GM19240 (cell line): ENCODE measurements around the gene GLIPR1L2.
A peak's percentile ranks its signal among the peaks of the same experiment; 100 is the strongest.
"Not testable (repeated sequence)": the region's sequence is repeated elsewhere in the genome, so short reads cannot be mapped to it uniquely, and the experiment has no call there.

Experiments
- DNase-seq: peaks from one replicate; pipeline ENCODE4 v3.0.0; 2011; ENCODE audit warnings: low spot score; ENCODE audit not compliant: insufficient read length

The GLIPR1L2 gene

DNA sequence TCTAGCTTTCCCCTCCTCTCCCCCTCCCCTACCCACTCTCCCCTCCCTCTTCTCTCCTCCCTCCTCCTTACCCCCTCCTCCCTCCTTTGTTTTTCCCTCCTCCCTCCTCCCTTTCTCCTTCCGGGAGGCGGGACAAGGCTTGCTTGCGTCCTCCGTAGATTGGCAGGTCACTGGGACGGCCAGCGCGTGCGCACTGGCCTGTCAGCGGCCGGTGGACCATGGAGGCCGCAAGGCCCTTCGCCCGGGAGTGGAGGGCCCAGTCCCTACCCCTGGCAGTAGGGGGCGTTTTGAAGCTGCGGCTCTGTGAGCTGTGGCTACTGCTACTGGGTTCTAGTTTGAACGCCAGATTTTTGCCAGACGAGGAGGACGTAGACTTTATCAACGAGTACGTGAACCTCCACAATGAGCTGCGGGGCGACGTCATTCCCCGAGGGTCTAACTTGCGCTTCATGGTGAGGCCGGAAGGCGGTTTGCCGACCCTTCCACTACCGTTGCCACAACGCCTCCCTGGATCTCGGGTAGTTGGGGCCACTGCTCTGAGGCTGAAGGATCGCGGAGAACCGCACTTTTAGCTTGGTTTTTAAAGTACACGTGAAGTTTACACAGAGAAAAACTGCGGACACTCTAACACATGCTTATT lies at the start of gene GLIPR1L2:
Gene GLIPR1L2 (plus strand): TSS at position 191 of the 640 bp plus-strand sequence. CDS start 28 bp downstream, at position 219.
- DNase-seq: peak; percentile 72

DNA sequence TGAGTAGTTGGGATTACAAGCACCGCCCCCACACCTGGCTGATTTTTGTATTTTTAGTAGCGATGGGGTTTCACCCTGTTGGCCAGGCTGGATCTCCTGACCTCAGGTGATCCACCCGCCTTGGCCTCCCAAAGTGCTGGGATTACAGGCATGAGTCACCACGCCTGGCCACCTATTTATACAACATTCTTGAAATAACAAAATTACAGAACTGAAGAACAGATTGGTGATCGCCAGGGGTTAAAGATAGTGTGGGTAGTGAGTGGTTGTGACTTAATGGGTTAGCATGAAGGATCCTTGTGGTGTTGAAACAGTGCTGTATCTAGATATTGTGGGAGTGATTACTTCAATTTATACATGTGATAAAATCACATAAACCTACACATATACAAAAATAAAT lies 49.0 kb upstream of the GLIPR1L2 start:
- no peak for DNase-seq

DNA sequence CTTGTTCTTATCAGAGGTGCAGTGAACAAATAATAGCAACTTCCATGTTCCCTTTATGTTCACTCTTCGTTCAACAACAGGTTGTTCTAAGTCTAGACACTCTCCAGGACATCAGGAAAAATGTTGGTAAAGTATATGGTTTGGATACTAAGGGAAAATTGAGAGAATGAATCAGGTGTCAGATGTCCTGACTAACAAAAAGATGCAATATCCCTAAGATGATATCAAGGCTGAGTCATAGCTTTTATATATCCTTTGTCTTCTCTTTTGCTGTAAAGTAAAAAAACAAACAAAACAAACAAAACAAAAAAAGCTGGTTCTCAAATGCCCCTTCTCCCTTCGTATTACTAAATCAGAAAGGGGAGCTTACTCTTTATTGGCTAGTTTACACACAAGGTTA lies 45.4 kb upstream of the GLIPR1L2 start:
- DNase-seq: no peak

DNA sequence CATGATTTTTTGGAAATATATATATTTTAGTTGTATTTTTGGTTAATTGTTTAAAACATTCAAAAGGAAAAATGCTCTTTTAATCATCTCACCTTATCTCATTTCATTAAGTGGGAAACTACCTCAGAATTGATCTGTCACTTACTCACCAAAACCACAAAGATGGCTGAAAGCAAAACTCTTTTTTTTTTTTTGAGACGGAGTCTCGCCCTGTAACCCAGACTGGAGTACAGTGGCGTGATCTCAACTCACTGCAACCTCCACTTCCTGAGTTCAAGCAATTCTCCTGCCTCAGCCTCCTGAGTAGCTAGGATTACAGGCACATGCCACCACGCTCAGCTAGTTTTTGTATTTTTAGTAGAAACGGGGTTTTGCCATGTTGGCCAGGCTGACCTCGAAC lies 44.7 kb upstream of the GLIPR1L2 start:
- not testable (repeated sequence) for DNase-seq

DNA sequence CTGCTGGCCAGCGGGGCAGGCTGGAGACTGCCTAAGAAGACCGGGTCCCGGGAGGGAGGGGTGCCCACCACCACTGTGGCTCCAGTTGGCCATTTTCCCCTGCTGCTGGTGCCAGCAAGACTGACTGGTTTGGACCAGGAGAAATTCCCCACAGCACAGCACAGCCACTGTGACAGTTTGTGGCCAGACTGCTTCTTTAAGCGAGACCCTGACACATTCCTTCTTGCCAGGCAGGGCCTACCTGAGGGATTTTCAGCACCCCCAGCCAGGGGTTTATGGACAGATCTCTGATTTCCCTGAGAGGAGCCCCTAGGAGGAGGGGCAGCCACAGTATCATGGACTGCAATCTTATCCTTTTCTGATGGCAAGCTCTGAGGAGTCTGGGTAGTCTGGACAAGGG lies 40.9 kb upstream of the GLIPR1L2 start:
- DNase-seq: no peak

DNA sequence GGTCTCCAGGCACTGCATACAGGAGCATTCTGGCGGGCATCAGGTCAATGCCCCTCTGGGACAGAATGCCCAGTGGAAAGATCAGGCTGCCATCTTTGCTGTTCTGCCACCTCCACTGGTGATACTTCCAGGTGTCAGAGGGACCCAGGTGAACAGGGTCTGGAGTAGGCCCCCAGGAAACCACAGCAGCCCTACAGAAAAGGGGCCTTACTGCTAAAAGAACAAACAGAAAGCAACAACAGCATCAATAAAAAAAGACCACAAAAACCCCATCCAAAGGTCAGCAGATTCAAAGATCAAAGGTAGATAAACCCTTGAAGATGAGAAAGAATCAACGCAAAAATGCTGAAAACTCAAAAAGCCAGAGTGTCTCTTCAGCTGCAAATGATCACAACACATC lies 40.5 kb upstream of the GLIPR1L2 start:
- DNase-seq: no peak

DNA sequence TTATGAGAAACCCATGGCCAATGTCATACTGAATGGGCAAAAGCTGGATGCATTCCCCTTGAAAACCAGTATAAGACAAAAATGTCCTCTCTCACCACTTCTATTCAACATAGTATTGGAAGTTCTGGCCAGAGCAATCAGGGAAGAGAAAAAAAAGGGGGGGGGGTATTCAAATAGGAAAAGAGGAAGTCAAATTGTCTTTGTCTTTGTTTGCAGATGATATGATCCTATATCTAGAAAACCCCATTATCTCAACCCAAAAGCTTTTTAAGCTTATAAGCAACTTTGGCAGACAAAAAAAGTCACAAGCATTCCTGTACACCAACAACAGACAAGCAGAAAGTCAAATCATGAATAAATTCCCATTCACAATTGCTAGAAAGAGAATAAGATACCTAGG lies 36.9 kb upstream of the GLIPR1L2 start:
- DNase-seq: no peak

DNA sequence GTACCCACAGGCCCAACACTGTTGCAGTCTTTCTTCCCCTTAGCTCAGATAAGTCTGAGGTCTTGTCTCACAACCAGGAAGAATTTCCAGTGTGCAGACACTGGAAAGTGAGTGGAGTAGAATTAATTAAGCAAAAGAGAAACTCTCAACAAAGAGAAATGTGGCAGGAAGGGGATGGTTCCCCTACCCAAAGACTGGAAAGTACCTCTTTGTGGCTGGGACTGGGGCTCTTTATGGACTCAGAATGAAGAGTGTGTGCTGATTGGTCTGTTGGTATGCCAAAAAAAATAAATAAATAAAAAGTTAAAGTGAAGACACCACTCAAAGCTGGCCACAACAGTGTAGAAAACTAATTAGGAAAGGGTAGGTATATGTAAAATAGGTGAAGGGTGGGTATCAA lies 30.0 kb upstream of the GLIPR1L2 start:
- DNase-seq: no peak

DNA sequence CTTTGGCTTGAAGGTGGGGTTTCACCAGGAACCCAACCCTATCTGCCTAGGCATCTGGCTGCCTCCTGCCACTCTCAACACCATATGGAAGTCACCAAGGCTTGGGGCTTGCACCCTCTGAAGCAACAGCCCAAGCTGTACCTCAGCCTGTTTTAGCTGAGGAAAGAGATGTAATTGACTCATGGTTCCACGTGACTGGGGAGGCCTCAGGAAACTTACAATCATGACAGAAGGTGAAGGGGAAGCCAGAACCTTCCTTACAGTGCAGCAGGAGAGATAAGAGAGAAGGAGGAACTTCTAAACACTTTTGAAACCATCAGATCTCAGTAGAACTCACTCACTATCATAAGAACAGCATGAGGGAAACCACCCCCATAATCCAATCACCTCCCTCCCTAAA lies 29.5 kb upstream of the GLIPR1L2 start:
- no peak for DNase-seq

DNA sequence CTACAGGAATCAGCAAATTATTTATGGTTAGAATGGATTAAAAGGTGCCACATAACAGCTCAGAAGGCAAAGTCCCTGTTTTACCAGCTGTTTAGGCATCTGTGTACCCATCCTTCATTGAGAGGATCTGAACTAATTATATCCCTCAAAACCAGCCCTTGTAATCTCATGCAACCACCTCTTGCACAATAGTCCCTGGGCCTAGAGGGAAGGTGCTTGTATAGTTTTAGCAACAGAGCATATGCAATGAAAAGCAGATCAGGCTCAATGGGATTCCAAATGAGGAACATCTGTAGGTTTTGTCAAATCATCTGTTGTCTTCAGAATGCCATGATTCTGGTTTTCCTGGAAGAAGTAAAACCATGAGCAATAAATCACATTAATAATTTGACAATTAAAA lies 26.0 kb upstream of the GLIPR1L2 start:
- DNase-seq: no peak

DNA sequence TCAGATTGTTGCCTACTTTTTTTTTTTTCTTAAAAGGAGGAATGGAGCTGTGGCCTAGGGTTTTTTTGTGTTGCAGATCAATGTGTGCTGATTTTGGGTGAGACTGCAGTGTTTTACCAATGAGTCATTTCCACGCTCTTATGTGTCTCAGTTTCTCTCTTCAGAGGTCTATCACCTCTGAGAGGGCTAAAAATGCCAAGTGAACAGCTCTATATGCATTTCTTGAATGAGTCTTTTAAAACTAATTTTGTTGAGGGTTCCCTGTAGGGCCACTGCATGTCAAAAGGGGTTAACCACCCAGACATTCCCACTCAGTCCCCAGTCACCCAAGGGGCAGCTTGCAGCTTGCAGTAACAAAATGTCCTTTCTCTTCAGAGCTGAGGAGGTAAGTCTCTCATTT lies 24.3 kb upstream of the GLIPR1L2 start:
- no peak for DNase-seq

DNA sequence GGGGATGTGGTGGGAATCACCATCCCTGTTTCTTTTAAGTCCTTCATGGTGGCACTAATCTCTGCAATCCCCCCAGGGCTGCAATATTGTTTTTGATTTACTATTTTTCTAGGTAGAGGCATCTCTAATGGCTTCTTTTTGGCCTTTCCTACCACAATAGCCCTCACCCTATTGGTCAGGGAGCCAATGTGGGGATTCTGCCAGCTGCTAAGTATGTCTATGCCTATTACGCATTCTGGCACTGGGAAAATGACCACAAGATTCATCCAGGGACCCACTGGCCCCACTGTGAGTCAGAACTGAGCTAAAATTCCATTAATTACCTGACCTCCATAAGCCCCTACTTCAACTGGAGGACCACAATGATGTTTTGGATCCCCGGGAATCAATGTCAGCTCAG lies 15.9 kb upstream of the GLIPR1L2 start:
- no peak for DNase-seq

DNA sequence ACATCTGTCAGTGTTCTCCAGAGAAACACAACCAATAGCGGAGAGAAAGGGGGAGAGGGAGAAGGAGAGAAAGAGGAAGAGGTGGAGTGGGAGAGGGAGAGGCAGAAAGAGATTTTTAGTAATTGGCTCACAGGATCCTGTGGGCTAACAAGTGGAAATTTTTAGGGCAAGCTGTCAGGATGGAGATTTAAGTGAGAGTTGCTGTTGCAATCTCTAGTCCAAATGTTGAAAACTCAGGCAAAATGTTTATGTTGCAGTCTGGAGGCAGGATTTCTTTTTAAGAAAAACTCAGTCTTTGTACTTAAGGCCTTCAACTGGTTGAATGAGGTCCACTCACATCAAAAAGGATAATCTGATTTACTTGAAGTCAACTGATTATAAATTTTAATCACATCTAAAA lies 12.5 kb upstream of the GLIPR1L2 start:
- DNase-seq: no peak

DNA sequence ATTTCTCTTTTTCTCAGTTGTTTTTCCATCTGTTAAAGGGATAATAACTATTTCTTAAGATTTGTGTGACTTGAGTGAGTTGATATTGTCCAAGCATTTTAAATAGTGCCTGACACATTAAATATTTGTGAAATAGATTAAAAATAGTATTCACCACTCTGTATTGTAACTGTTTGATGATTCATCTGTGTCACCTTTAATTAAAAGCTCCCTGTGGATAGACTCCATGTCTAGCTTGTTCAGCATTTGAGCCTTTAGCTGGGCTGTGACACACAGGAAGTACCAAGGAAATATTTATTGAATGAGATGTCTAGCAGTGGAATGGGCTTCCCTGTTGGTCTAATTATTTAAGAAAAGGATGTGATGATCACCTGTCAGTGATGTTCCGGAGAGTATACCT lies 1.8 kb upstream of the GLIPR1L2 start:
- DNase-seq: no peak

DNA sequence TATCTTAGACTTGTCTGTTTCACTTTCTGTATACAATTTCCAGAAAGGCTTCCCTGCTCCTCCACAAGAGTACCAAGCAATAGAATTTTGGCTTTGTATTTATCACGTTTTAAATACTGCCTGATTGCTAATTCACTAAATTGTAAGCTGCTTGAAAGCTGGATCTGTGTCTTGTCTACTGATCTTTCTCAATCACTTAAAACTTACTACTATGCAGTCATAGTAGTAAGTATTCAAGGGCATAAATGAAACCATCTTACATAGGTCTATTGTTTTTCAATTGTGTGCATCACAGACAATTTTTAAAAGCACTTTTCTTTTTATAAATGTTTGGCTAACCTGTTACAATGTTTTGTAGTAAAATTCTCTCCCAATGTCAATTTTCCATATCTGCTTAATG lies 1.2 kb upstream of the GLIPR1L2 start:
- DNase-seq: no peak

DNA sequence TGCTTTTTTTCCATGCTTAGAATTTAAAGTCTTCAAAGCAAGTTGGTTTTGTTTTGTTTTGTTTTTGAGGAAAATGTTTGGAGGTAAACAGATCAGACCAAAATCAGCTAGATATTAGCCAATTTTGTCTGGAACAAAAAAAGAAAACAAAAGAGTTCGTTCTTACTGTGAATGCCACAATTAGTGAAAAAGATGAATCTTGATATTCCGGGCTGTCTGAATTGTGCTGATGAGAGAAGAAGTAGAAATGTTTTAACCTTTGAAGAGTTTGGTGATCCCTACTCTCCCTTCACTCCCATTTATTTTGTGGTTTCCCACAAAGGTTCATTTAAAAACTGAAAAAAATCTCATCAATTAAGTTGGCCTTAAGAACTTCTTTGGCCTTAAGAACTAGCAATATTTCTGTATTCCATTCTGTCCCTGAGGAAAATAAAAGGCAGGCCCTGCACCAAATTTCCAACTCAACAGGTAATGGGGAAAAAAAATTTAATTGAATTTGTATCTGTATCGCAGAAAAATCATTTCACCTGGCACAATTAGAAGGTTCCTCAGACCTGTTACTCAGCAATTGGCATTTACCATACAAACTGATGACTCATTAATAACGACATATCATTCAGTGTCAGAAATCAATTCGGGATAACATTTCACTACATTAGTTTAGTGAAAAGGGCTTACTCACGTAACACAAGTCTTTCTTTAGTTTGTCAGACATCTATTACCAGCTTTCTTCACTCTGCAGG lies 562 bp upstream of the GLIPR1L2 start:
- no peak for DNase-seq

DNA sequence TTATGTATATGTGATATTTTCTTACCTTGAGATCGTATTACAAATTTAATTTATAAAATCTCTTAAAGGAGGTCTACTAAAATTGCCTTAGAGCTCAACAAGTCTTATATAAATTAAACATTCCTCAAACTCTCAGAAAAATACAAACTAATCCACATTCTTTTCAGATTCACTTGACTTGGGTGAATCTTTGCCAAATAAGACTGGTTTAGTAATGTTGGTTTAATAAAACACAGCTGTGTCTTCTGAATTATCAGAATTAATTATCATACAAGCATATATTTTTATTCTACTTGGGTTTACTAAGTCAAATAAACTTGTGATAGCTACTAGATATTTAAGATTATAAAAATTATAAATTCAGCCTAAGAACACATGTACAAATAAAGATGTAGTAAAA lies 13.3 kb downstream of the GLIPR1L2 start:
- DNase-seq: no peak

DNA sequence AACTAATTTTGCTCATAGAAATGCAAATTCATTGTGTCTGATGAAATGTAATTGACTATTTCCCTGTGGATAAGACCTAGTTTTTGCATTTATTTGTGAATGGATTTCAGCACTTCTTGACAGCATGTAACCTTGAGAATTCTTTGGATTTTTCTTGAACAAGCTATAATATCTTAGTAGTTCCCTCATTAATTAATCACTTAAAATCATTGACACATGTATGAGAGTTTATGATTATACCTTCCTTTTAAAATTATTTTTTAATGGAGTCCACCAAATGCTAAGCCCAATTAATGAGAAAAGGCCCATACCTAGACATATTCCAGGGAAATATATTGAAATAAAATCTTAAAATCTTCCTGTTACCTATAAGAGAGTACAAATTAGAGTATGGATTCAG lies 16.8 kb downstream of the GLIPR1L2 start:
- DNase-seq: no peak

DNA sequence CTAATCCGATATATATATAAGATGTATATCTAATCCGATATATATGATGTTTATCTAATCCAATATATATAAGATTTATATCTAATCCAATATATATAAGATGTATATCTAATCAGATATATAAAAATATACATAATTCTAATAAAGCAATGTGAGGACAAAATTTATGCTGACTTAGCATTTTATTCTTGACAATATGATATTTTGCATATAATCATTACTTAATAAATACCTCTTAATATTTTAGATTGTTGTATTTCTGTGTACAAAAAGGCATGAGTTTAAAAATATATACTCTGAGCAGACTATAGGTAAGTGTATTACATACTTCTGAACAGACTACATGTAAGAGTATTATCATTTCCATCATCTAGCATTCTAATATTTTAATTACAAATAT lies 18.9 kb downstream of the GLIPR1L2 start:
- no peak for DNase-seq

DNA sequence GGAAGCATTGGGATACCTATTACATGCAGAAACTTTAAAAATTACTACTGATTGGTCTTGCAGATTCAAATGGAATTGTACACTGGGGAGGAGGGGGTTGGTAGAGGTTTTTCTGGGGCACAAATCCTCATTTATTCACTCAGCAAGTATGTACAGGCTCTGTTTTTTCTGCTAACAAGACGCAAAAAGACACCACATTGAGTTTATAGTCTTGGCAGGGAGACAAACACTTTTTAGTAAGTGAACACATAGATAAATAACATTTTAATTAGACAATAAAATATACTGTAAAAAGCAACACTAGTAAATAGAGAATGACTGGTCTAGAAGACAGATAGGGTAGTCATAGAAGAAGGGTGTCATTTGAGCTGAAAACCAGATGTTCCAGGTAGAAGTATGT lies 23.8 kb downstream of the GLIPR1L2 start:
- no peak for DNase-seq

DNA sequence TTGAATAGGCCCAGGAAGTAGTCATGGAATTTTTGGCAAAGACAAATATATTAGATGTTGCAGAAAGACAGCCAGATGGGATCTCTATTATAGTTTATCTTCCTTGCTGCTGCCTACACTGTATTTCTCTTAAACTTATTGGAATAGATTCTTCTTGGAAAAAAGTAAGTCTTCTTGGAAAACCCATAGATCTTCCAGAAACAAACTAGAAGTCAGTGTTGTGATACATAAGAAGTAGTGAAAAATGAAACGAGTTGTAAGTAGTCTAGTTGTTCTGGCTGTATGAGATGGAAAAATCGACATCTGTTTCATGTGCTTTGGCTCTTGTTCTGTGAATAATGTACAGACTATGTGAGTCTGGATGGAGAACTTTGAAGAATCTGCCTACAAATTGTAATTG lies 29.0 kb downstream of the GLIPR1L2 start:
- DNase-seq: no peak

DNA sequence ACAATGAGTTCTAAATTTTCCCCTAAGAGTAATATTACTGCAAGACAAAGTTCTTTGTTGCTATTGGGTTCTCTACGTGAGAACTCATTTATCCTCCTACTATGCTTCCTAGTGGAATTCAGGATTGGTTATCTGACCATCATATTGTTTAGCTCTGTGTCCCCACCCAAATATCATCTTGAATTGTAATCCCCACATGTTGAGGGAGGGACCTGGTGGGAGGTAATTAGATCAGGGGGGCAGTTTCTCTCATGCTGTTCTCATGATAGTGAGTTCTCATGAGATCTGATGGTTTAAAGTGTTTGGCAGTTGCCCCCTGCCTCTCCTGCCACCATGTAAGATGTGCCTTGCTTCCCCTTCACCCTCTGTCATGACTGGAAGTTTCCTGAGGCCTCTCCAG lies 36.6 kb downstream of the GLIPR1L2 start:
- no peak for DNase-seq

DNA sequence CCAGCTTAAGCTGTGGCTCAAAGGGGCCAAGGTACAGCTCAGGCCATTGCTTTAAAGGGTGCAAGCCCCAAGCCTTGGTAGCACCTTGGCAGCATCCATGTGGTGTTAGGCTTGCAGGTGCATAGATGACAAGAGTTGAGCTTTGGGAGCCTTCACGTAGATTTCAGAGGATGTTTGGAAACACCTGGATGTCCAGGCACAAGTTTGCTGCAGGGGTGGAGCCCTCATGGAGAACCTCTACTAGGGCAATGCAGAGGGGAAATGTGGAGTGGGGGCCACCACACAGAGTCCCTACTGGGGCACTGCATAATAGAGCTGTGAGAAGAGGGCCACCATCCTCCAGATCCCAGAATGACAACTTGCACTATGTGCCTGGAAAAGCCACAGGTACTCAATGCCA lies 37.9 kb downstream of the GLIPR1L2 start:
- DNase-seq: no peak
